ENCODE measurements around the gene RHBDF1. TPM values are rescaled to one million over a fixed set of nuclear protein-coding genes. Genes with fewer than 3 reads are reported as not detected.

The RHBDF1 gene
- total and polyA plus RNA-seq, 4 donors: 19.0 to 52.7 (median 32.8) TPM

- Histone ChIP-seq H3K4me1 (ENCODE audit: control insufficient read depth, insufficient read depth, low read length) (peaks cover 67% of the 10 kb centered on the region), H3K27me3 (ENCODE audit: control insufficient read depth, insufficient read depth, low read length) (peaks cover 14% of the 10 kb centered on the region), H3K4me3 (ENCODE audit: low read depth, low read length) (no peak overlapping the region), H3K27ac (ENCODE audit: low read depth, low read length) (peak overlapping the region; percentile 88), H3K9me3 (ENCODE audit: control insufficient read depth, insufficient read depth, low read length) (no peaks in the 10 kb centered on the region), H3K36me3 (ENCODE audit: control insufficient read depth, insufficient read depth, low read length) (peaks cover 43% of the 10 kb centered on the region)
- WGBS (ENCODE audit: insufficient coverage): 79% methylated on average over 11 of the region's 13 CpGs
- no peak for DNase-seq (ENCODE audit: low read depth in 4 of 6, low spot score in 6 of 6)
Observed at GRCh38 chr16:66309-67182, 5.9 kb downstream of the RHBDF1 start.

- WGBS (ENCODE audit: insufficient coverage): 24% methylated on average over 17 of the region's 17 CpGs
- Histone ChIP-seq H3K9me3 (ENCODE audit: control insufficient read depth, insufficient read depth, low read length) (no peaks in the 10 kb centered on the region), H3K27ac (ENCODE audit: low read depth, low read length) (peak overlapping the region; percentile 17), H3K27me3 (ENCODE audit: control insufficient read depth, insufficient read depth, low read length) (peaks cover 7% of the 10 kb centered on the region), H3K4me1 (ENCODE audit: control insufficient read depth, insufficient read depth, low read length) (peaks cover 59% of the 10 kb centered on the region), H3K4me3 (ENCODE audit: low read depth, low read length) (no peak overlapping the region), H3K36me3 (ENCODE audit: control insufficient read depth, insufficient read depth, low read length) (peaks cover 47% of the 10 kb centered on the region)
- peak in 2 of 6 donors; percentile 79 to 85 for DNase-seq (ENCODE audit: low read depth in 4 of 6, low spot score in 6 of 6)
Observed at GRCh38 chr16:65745-66144, 6.7 kb downstream of the RHBDF1 start.

GRCh38 chr16:64914-65255 lies 7.5 kb downstream of the RHBDF1 start:
- peaks cover 2% of the 10 kb centered on the region for H3K27me3 ChIP-seq (ENCODE audit: control insufficient read depth, insufficient read depth, low read length)
- DNase-seq (ENCODE audit: low read depth in 4 of 6, low spot score in 6 of 6): no peak
- H3K27ac ChIP-seq (ENCODE audit: low read depth, low read length): no peak overlapping the region
- H3K9me3 ChIP-seq (ENCODE audit: control insufficient read depth, insufficient read depth, low read length): no peaks in the 10 kb centered on the region
- H3K36me3 ChIP-seq (ENCODE audit: control insufficient read depth, insufficient read depth, low read length): peaks cover 54% of the 10 kb centered on the region
- WGBS (ENCODE audit: insufficient coverage): 80% methylated on average over 9 of the region's 9 CpGs
- H3K4me1 ChIP-seq (ENCODE audit: control insufficient read depth, insufficient read depth, low read length): peaks cover 50% of the 10 kb centered on the region
- H3K4me3 ChIP-seq (ENCODE audit: low read depth, low read length): no peak overlapping the region

- peaks cover 2% of the 10 kb centered on the region for H3K27me3 ChIP-seq (ENCODE audit: control insufficient read depth, insufficient read depth, low read length)
- H3K36me3 ChIP-seq (ENCODE audit: control insufficient read depth, insufficient read depth, low read length): peaks cover 58% of the 10 kb centered on the region
- H3K4me3 ChIP-seq (ENCODE audit: low read depth, low read length): no peak overlapping the region
- WGBS (ENCODE audit: insufficient coverage): 92% methylated on average over 20 of the region's 25 CpGs
- no peak for DNase-seq (ENCODE audit: low read depth in 4 of 6, low spot score in 6 of 6)
- no peak overlapping the region for H3K27ac ChIP-seq (ENCODE audit: low read depth, low read length)
- H3K9me3 ChIP-seq (ENCODE audit: control insufficient read depth, insufficient read depth, low read length): no peaks in the 10 kb centered on the region
- peaks cover 44% of the 10 kb centered on the region for H3K4me1 ChIP-seq (ENCODE audit: control insufficient read depth, insufficient read depth, low read length)
Observed at GRCh38 chr16:63998-64913, 8.2 kb downstream of the RHBDF1 start.

GRCh38 chr16:63466-63865 lies 9.0 kb downstream of the RHBDF1 start:
- Histone ChIP-seq H3K27me3 (ENCODE audit: control insufficient read depth, insufficient read depth, low read length) (peaks cover 2% of the 10 kb centered on the region), H3K9me3 (ENCODE audit: control insufficient read depth, insufficient read depth, low read length) (no peaks in the 10 kb centered on the region), H3K36me3 (ENCODE audit: control insufficient read depth, insufficient read depth, low read length) (peaks cover 64% of the 10 kb centered on the region), H3K4me3 (ENCODE audit: low read depth, low read length) (no peak overlapping the region), H3K4me1 (ENCODE audit: control insufficient read depth, insufficient read depth, low read length) (peaks cover 36% of the 10 kb centered on the region), H3K27ac (ENCODE audit: low read depth, low read length) (no peak overlapping the region)
- no peak for DNase-seq (ENCODE audit: low read depth in 4 of 6, low spot score in 6 of 6)
- WGBS (ENCODE audit: insufficient coverage): 95% methylated on average over 16 of the region's 16 CpGs

GRCh38 chr16:62968-63391 lies 9.5 kb downstream of the RHBDF1 start:
- no peak overlapping the region for H3K27ac ChIP-seq (ENCODE audit: low read depth, low read length)
- no peak overlapping the region for H3K4me3 ChIP-seq (ENCODE audit: low read depth, low read length)
- 94% methylated on average over 21 of the region's 21 CpGs for WGBS (ENCODE audit: insufficient coverage)
- peaks cover 2% of the 10 kb centered on the region for H3K27me3 ChIP-seq (ENCODE audit: control insufficient read depth, insufficient read depth, low read length)
- DNase-seq (ENCODE audit: low read depth in 4 of 6, low spot score in 6 of 6): no peak
- no peaks in the 10 kb centered on the region for H3K9me3 ChIP-seq (ENCODE audit: control insufficient read depth, insufficient read depth, low read length)
- H3K36me3 ChIP-seq (ENCODE audit: control insufficient read depth, insufficient read depth, low read length): peaks cover 68% of the 10 kb centered on the region
- H3K4me1 ChIP-seq (ENCODE audit: control insufficient read depth, insufficient read depth, low read length): peaks cover 31% of the 10 kb centered on the region

- peaks cover 2% of the 10 kb centered on the region for H3K27me3 ChIP-seq (ENCODE audit: control insufficient read depth, insufficient read depth, low read length)
Observed at GRCh38 chr16:62283-62967, 10.0 kb downstream of the RHBDF1 start.

GRCh38 chr16:61879-62281 lies 10.6 kb downstream of the RHBDF1 start:
- WGBS (ENCODE audit: insufficient coverage): 71% methylated on average over 32 of the region's 32 CpGs
- DNase-seq (ENCODE audit: low read depth in 4 of 6, low spot score in 6 of 6): no peak
- peaks cover 79% of the 10 kb centered on the region for H3K36me3 ChIP-seq (ENCODE audit: control insufficient read depth, insufficient read depth, low read length)
- peaks cover 2% of the 10 kb centered on the region for H3K27me3 ChIP-seq (ENCODE audit: control insufficient read depth, insufficient read depth, low read length)
- H3K4me3 ChIP-seq (ENCODE audit: low read depth, low read length): no peak overlapping the region
- H3K27ac ChIP-seq (ENCODE audit: low read depth, low read length): no peak overlapping the region
- peaks cover 20% of the 10 kb centered on the region for H3K4me1 ChIP-seq (ENCODE audit: control insufficient read depth, insufficient read depth, low read length)
- no peaks in the 10 kb centered on the region for H3K9me3 ChIP-seq (ENCODE audit: control insufficient read depth, insufficient read depth, low read length)

More at GRCh38 chr16:62283-62967, 10.0 kb downstream of the RHBDF1 start:
- Histone ChIP-seq H3K4me1 (ENCODE audit: control insufficient read depth, insufficient read depth, low read length) (peaks cover 26% of the 10 kb centered on the region), H3K4me3 (ENCODE audit: low read depth, low read length) (no peak overlapping the region), H3K9me3 (ENCODE audit: control insufficient read depth, insufficient read depth, low read length) (no peaks in the 10 kb centered on the region), H3K27ac (ENCODE audit: low read depth, low read length) (no peak overlapping the region), H3K36me3 (ENCODE audit: control insufficient read depth, insufficient read depth, low read length) (peaks cover 73% of the 10 kb centered on the region)
- no peak for DNase-seq (ENCODE audit: low read depth in 4 of 6, low spot score in 6 of 6)
- 93% methylated on average over 34 of the region's 34 CpGs for WGBS (ENCODE audit: insufficient coverage)
